NOMO-1 treated with DMSO at 0.1 percent for 48 hours (cell line): Measurements from ENCODE around the gene MPPED1.

ENCODE experiments used
- DNase-seq: peaks from one replicate; lab custom pipeline; 2025; ENCODE audit not compliant: unreplicated experiment; lab: John Stamatoyannopoulos, UW

The MPPED1 gene

GRCh38 chr22:43446037-43446803 is 34.4 kb downstream of the MPPED1 start:
- DNase-seq: no peak

- no peak for DNase-seq
Measured at GRCh38 chr22:43446916-43447315, 35.1 kb downstream of the MPPED1 start.

DNA sequence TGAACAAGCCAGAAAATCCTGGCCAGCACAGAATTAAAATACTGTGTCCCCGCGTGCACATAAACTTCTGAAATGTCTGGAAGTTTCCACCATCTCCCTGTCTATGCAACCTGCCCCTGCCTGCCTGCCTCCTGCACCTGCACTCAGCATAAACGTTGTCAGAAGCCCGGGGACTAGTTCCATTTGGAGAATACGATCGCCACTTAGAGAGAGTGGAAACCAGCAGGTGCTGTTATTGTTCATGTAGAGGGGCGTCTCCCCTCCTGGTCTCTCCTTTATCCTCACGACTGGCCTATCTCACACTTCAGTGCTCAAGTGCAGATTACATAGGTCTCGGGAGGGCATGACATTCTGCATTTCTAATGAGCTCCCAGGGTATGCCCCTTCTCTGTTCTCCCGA is 35.6 kb downstream of the MPPED1 start:
- DNase-seq: no peak

GRCh38 chr22:43448048-43448447 is 36.2 kb downstream of the MPPED1 start:
- DNase-seq: peak; percentile 53

DNA sequence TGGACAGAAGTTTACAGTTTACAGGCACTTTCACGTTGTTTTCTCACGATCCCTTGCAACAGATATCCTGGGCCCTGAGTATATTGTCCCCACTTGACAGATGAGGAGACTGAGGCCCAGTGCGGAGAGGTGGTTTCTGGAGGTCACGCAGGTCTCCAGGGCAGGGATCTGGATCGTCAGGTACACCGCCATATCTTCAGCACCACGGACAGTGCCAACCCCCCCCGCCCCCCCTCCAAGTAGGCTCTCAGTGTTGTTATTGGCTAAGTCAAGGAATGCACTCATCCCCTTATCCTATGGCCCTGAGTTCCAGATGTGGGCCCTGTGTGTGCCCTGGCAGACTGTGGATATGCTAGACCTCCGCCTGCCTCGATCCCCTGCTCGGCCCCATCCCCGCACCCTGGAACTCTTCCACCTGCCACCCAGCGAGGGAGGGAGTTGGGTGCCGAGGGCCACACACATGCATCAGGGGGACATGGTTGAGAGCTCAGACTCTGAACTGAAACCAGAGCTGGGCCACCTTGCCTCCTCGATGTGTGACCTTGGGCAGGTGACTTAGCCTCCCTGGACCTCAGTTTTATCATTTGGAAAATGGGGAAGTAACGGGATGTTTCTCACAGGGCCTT is 37.5 kb downstream of the MPPED1 start:
- no peak for DNase-seq

DNA sequence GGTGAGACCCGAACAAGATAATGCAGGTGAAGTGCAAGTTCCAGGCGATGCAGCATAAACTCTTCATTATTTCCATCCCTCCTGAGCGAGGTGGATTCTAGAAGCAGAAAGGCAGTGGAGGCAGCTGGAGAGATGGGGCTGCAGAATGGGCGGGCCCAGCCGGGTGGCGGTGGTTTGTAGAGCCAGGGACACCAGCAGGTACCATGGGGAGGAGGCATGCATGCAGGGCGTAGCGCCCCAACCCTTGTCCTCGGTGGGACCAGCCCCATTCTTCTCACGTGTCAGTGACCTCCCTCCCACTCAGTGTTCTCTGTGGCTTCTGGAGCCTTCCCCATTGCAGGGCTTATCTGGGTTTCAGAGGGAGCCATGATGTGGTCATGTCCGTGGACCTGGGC is 38.0 kb downstream of the MPPED1 start:
- DNase-seq: no peak

DNA sequence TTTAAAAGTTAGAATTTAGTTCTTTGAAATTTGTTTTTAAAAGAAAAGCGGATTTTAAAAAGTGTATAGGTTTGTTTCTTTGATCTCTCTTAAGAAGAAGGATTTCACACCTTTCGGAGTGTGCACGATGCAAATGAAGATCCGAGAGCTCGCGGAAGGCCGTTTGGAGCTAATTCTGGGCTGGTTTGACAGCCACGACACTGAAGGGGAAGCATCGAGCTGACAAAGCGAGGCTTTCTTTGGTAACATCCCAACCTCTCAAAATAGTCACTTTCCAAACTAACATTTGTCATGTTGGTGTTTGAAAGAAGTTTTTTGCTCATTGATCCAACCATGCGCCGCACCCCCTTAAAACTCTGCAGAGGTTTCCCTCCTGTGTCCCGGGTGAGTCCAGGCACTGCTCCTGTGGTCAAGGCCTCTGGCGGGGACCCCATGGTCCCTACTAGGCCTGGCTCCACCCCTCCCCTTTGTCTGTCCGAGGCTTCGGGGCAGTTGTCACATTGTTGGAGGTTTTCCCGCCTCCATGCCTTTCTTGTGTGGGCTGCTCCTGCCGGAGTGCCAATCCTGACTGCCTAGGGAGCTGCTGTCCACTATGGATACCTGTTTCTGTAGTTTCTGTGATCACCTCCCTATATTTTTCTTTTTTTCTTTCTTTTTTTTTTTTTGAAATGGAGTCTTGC is 39.7 kb downstream of the MPPED1 start:
- DNase-seq: peak; percentile 86

DNA sequence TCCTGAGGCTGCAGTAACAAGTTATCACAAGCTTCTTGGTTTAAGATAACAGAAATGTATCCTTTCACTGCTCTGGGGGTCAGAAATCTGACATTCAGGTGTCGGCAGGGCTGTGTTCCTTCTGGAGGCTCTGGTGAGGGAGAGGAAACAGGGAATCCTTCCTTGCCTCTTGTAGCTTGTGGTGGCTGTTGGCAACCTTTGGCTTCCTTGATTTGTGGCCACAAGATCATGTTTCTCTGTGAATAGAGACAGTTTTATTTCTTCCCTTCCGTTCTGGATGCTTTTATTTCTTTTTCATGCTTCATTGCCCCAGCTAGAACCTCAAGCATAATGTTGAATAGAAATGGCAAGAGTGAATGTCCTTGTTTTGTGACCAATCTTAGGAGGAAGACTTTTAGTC is 44.0 kb downstream of the MPPED1 start:
- peak; percentile 32 for DNase-seq

GRCh38 chr22:43457002-43457401 is 45.2 kb downstream of the MPPED1 start:
- DNase-seq: no peak

DNA sequence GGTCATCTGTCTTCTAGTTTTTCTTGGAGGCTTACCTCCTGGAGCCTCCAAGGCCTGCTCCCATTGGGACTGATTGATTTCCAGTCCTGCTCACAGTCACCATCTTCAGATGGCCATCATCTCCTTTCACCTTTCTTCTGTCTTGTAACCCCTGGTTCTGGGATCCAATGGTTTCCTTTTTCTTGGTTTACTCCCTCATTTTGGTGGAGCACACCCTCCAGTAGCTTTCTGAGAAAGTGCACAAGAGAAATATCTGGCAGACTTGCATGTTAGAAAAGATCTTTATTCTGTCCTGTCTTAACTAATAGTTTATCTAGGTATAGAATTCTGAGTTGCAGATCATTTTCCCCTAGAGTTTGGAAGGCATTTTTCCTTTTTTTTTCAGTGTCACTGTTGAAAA is 50.9 kb downstream of the MPPED1 start:
- no peak for DNase-seq

DNA sequence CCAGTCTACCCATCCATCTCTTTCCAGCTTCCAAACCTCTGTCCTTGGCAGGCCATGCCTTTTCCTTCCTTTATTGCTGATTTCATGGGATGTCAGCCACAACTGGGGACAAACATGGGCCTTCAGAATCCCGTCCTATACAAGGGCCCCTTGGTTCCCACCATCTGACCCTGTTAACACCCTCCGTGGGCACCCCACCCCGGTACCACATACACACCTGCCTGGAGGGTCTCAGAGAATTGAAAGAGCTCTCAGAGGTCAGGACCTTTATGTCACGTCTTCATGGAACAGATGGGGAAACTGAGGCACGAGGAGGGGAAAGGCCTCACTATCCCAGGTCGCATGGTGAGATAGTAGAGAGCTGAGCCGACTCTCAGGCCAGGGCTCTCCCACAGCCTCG is 53.0 kb downstream of the MPPED1 start:
- no peak for DNase-seq

GRCh38 chr22:43465291-43466015 is 53.6 kb downstream of the MPPED1 start:
- no peak for DNase-seq

- no peak for DNase-seq
Measured at GRCh38 chr22:43466710-43467109, 54.9 kb downstream of the MPPED1 start.

GRCh38 chr22:43467216-43467940 is 55.6 kb downstream of the MPPED1 start:
- no peak for DNase-seq

GRCh38 chr22:43470253-43470652 is 58.4 kb downstream of the MPPED1 start:
- DNase-seq: no peak

GRCh38 chr22:43470941-43471585 is 59.2 kb downstream of the MPPED1 start:
- no peak for DNase-seq

GRCh38 chr22:43471606-43472135 is 59.9 kb downstream of the MPPED1 start:
- DNase-seq: no peak

- DNase-seq: no peak
Measured at GRCh38 chr22:43473031-43473430, 61.2 kb downstream of the MPPED1 start.

DNA sequence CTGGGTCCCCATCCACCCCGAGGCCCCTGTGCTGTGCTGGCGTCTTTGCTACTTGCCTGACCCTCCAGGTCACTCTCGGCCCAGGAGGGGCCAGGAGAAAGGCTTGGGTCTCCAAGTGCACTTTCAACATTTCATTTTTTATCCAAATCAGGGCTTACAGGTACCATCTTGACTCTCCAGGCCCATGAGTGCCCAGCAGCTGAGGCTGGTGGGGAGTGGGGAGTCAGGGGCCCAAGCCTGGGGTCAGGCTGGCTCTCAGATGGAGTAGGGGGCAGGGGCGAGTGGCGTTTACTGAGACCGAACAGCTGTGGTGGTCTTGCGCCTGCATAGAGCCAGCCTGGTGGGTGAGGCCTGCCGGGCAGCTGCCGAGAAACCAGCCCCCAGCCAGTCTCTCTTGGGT is 61.6 kb downstream of the MPPED1 start:
- DNase-seq: no peak
